ENCODE data around the gene AIRE.
"Not testable (repeated sequence)": the region's sequence is repeated elsewhere in the genome, so short reads cannot be mapped to it uniquely, and the experiment has no call there.

The AIRE gene

GRCh38 chr21:44292812-44293195 lies 7.1 kb downstream of the AIRE start:
- no peak for DNase-seq

- no peak for DNase-seq
Measured at GRCh38 chr21:44293551-44294231, 8.0 kb downstream of the AIRE start.

DNA sequence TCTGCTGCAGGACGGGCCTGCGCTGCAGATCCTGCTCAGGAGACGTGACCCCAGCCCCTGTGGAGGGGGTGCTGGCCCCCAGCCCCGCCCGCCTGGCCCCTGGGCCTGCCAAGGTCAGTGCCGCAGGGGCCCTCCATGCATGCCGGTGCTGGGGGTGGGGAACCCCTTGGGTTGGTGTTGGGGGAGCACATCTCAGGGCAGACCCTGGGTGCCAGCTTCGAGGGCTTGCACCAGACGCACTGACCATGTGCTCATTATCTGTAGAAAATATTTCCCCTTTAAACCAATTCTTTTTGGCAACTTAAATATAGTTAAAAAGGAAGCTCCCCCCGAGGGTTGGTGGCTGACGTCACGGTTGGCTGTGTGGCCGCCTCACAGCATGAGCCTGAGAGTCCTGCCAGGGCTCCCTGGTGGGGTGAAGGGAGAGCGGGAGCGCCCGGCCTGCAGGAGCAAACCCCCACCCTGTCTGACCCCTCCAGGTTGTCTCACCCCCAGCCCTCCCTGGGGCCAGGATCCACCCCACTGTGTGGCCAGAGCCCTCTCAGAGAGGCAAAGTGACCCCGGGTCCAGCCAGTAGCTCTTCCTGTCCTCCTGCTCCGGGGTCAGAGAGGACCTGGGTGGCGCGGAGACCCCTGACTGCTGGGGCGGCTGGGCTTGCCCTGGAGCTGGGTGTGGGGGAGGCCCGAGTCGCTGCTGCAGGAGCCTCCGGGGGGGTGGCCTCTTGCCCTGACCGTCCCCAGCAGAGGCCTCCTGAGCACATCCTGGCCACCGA lies 8.9 kb downstream of the AIRE start:
- peak; percentile 37 for DNase-seq

DNA sequence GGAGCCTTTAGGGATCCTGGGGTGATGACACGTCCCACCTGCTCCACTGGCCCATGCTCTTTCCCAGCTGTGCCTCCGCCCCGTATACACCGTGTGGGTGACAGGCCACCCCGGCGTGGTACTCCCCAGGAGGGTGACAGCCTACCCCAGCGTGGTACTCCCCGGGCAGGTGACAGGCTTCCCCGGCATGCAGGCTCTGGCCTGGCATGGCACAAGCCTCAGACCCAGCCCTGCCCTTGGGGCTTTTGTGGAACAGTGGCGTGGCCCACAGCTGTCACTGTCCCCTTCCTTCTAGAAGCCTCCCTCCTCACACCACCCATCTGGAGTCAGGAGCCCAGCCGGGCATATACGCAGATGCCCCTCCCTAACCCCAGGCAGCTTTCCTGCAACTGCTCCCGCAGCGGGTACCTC lies 9.5 kb downstream of the AIRE start:
- no peak for DNase-seq

- no peak for DNase-seq
Measured at GRCh38 chr21:44295646-44296045, 10.0 kb downstream of the AIRE start.

GRCh38 chr21:44296103-44296519 lies 10.4 kb downstream of the AIRE start:
- DNase-seq, result no peak

- no peak for DNase-seq
Measured at GRCh38 chr21:44296916-44297315, 11.2 kb downstream of the AIRE start.

DNA sequence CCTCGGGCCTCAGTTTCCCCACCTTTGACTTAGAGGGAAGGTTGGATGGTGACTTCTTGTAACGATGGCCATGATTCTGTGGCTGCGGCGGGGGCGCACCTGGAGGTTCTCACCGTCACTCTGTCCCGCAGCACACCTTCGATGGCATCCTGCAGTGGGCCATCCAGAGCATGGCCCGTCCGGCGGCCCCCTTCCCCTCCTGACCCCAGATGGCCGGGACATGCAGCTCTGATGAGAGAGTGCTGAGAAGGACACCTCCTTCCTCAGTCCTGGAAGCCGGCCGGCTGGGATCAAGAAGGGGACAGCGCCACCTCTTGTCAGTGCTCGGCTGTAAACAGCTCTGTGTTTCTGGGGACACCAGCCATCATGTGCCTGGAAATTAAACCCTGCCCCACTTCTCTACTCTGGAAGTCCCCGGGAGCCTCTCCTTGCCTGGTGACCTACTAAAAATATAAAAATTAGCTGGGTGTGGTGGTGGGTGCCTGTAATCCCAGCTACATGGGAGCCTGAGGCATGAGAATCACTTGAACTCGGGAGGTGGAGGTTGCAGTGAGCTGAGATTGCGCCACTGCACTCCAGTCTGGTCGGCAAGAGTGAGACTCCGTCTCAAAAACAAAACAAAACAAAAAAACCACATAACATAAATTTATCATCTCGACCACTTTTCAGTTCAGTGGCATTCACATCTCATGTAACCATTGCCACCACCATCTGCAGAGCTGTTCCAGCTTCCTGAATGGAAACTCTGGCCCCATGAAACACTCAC lies 12.0 kb downstream of the AIRE start:
- DNase-seq, result peak; percentile 71

- peak; percentile 31 for DNase-seq
Measured at GRCh38 chr21:44298301-44298700, 12.6 kb downstream of the AIRE start.

GRCh38 chr21:44299085-44299457 lies 13.4 kb downstream of the AIRE start:
- DNase-seq, result no peak

DNA sequence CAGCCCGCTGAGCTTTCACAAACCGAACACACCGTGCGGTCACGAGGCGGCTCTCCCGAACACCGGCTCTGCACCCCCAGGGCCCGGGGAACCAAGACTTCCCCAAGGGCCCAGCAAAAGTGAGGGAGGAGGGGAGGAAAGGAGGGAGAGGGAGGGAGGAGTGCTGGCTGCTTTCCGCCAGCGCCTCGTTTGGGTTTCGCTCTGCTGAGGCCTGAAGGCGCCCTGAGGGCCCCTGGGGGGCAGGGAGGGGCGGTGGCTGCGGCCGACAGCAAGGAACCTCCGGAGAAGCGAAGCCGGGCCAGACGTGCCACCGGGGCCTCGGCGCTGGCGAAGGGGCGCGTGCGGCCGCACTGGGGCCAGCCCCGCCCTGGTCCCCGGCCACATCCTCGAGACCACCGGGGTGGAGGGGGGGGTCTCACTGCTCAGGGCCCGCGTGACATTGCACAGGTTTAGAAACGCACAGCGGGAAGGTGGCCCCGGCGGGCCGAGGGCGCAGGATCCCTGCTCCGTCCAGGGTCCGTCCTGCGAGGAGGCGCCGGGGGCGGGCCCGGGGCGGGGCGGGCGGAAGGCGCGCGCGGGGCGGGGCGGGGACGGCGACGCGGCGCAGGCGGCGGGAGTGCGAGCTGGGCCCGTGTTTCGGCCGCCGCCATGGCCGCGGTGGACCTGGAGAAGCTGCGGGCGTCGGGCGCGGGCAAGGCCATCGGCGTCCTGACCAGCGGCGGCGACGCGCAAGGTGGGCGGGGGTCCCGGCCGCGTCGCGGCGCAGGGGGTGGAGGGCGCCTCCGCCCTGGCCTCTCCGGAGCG lies 14.0 kb downstream of the AIRE start, which contains the start of gene PFKL:
TSS of gene PFKL (plus strand) at position 596 of the 804 bp plus-strand sequence. CDS start at position 649, 53 bp downstream.
- DNase-seq, result peak; percentile 42

DNA sequence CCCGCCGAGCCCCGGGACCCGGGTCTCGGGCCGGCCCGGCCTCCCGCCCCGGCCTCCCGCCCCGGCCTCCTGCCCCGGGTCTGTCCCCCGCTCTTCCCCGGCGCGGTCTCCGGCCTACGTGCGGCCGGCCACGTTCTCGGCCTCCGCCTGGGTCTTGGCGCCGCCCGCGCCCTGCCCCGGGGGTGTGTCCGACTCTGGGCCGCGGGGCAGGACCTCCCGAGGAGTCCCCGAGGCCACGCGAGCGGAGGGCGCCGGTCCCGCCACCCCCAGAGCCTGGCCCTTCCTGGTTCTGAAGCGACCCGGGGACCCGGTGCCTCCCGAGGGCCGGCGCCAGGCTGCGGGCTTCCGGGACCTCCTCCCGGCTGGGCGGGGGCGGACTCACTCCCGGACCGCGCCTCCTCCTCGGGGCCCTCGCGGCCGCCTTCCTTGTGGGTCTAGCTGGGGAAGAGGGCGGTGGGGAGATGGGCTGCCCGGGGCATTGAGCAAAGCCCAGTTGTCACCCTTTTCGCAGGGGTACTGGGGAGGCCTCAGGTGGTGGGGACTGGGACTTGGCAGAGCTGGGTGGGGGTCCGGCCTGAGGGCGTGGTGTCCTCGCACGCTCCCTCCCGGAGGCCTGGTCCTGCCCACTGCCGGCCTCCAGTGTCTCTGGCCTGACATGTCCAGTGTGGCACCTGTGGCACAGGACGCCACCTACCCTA lies 14.7 kb downstream of the AIRE start:
- DNase-seq, result peak; percentile 42

- DNase-seq, result no peak
Measured at GRCh38 chr21:44301141-44301540, 15.5 kb downstream of the AIRE start.

DNA sequence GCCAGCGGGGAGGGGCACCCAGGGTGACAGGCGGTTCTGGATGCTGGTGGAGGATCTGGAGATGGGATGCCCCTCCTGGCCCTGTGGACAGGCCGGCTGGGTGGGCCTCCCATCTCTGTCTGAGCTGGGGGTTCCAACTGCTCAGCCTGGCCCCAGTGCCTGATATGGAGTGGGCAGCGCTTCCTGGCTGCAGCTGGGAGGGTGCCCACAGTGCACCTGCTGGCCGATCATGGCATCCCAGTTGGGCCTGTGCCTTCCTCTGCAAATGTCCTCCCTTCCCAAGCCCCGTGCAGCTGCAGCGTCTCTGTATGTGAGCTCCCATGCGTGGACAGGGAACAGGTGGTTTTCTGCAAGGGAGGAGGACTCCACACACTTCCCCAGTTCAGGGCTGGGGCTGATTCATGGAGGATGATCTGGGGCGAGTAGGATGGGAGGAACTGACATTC lies 16.3 kb downstream of the AIRE start:
- DNase-seq, result no peak

- not testable (repeated sequence) for DNase-seq
Measured at GRCh38 chr21:44302573-44303401, 17.1 kb downstream of the AIRE start.

- DNase-seq, result no peak
Measured at GRCh38 chr21:44303490-44303981, 17.9 kb downstream of the AIRE start.

- DNase-seq, result no peak
Measured at GRCh38 chr21:44304011-44304616, 18.4 kb downstream of the AIRE start.

DNA sequence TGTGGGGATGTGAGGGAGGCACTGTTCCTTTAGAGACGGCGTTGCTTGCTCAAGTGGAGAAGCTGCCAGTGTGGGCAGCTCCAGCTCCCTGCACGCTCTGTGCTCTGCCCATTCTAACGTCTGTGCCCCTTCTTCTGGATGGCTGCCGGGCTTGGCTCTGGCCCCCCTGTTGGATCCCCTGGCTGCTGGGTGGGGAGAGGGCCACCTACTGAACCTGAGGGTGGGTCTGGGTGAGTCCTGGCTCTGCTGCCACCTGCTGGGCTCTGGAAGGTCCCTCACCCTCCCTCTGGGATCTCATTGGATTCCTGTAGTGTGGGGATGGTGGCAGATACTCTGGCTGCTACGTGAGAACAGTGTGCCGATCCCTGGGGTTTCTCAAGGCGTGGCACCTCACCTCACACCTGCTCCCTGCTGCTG lies 19.2 kb downstream of the AIRE start:
- peak; percentile 19 for DNase-seq

DNA sequence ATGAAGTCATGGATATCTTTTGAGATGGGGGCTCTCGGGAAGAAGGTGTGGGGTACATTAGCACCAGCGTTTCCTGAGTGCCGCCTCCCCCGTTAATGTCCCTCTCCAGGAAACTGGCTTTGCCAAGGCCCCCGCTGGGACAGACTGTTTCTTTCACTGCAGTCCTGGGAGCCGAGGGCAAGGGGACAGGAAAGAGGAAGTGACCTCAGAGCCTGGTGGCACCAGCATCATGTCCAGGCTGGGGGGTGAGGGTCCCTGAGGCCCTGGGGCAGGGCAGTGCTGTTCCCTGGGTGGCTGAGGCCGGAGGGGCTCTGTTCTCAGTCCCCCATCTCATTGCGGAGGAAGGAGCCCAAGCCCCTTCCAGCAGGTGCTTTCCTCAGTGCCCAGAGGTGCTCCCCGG lies 20.0 kb downstream of the AIRE start:
- no peak for DNase-seq

GRCh38 chr21:44306936-44307704 lies 21.4 kb downstream of the AIRE start:
- no peak for DNase-seq

All from fibroblast of skin of right quadriceps (primary cell).